ENCODE data around the gene KHDC1. TPM values are rescaled to one million over a fixed set of nuclear protein-coding genes. Genes with fewer than 3 reads are reported as not detected.
"Not testable (repeated sequence)": the region's sequence is repeated elsewhere in the genome, so short reads cannot be mapped to it uniquely, and the experiment has no call there.

KHDC1 gene
- total and polyA plus RNA-seq, 4 donors = 1.3 to 3.5 (median 2.5) TPM

DNA sequence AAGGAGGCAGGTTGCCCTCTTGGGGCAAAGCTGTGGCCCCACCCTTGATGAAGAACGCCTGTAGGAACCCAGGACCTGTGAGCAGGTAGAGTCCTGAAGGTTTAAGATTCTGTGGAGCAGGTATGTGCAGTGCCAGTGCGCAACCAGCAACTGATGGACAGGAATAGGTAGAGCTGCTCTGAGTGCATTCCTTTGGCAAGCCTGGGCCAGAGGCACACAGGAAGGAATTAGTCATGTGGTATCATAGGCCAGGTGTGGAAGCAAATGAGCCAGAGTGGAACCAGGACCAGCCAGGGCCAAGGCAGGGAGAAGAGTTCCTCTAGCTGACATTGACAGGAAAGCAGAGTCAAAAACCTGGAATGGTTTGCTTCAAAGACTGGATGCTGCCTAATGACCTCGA is 1.4 kb upstream of the KHDC1 start:
- Histone ChIP-seq H3K36me3 (ENCODE audit: control insufficient read depth in 4 of 4, insufficient read depth in 4 of 4, low read length in 4 of 4) (peaks cover 0 to 3% (median 1%) of the 10 kb centered on the region in 4 donors), H3K4me1 (ENCODE audit: control insufficient read depth in 5 of 5, insufficient read depth in 5 of 5, low read length in 5 of 5) (peaks cover 0 to 20% (median 5%) of the 10 kb centered on the region in 5 donors), H3K27ac (ENCODE audit: low read depth in 1 of 2, low read length in 1 of 2) (no peak overlapping the region), H3K9ac (ENCODE audit: insufficient read depth in 1 of 2, low read length in 2 of 2) (no peak overlapping the region), H3K27me3 (ENCODE audit: control insufficient read depth in 3 of 3, insufficient read depth in 3 of 3, low read length in 2 of 3) (no peaks in the 10 kb centered on the region), H3K9me3 (ENCODE audit: control insufficient read depth in 4 of 4, insufficient read depth in 3 of 4, low read length in 3 of 4) (no peaks in the 10 kb centered on the region), H3K4me3 (no peak overlapping the region)
- peak in 1 of 3 donors; percentile 11 for DNase-seq
- no peak for ATAC-seq (ENCODE audit: insufficient read depth, low FRiP score)
- TF ChIP-seq, protein P1, sequence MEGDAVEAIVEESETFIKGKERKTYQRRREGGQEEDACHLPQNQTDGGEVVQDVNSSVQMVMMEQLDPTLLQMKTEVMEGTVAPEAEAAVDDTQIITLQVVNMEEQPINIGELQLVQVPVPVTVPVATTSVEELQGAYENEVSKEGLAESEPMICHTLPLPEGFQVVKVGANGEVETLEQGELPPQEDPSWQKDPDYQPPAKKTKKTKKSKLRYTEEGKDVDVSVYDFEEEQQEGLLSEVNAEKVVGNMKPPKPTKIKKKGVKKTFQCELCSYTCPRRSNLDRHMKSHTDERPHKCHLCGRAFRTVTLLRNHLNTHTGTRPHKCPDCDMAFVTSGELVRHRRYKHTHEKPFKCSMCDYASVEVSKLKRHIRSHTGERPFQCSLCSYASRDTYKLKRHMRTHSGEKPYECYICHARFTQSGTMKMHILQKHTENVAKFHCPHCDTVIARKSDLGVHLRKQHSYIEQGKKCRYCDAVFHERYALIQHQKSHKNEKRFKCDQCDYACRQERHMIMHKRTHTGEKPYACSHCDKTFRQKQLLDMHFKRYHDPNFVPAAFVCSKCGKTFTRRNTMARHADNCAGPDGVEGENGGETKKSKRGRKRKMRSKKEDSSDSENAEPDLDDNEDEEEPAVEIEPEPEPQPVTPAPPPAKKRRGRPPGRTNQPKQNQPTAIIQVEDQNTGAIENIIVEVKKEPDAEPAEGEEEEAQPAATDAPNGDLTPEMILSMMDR (IDR thresholded peaks at IDR 0.05; ENCODE audit: control extremely low read depth, extremely low read depth) = no peak
- WGBS, 2 donors = 96% methylated on average over 3 of the region's 3 CpGs

DNA sequence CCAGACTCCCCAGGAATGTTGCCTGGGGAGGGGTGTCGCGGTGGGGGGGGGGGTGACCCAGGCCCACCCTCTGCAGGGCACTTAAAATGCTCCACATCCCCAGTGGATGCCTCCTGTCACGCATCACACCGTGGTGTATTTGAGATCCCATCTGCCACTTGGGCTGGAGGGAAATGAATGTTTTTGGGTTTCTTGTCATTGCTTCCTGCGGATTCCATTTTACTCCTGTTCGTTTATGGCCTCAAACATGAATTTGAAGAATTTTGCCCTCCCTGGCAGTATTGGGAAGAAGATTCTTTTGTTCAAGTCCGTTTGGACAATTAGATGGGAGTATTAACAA is 544 bp upstream of the KHDC1 start:
- peaks cover 0 to 20% (median 5%) of the 10 kb centered on the region in 5 donors for H3K4me1 ChIP-seq (ENCODE audit: control insufficient read depth in 5 of 5, insufficient read depth in 5 of 5, low read length in 5 of 5)
- WGBS, 2 donors = 19 to 26% methylated on average over 7 of the region's 7 CpGs
- H3K9me3 ChIP-seq (ENCODE audit: control insufficient read depth in 4 of 4, insufficient read depth in 3 of 4, low read length in 3 of 4) = no peaks in the 10 kb centered on the region
- peak overlapping the region; percentile 66 for H3K4me3 ChIP-seq
- H3K27me3 ChIP-seq (ENCODE audit: control insufficient read depth in 3 of 3, insufficient read depth in 3 of 3, low read length in 2 of 3) = no peaks in the 10 kb centered on the region
- DNase-seq (peak in 2 of 3 donors; percentile 17 to 30), ATAC-seq (ENCODE audit: insufficient read depth, low FRiP score) (no peak)
- peak overlapping the region; percentile 70 to 77 for H3K9ac ChIP-seq (ENCODE audit: insufficient read depth in 1 of 2, low read length in 2 of 2)
- TF ChIP-seq, protein P1 (IDR thresholded peaks at IDR 0.05; ENCODE audit: control extremely low read depth, extremely low read depth) = no peak
- peaks cover 0 to 3% (median 1%) of the 10 kb centered on the region in 4 donors for H3K36me3 ChIP-seq (ENCODE audit: control insufficient read depth in 4 of 4, insufficient read depth in 4 of 4, low read length in 4 of 4)
- no peak overlapping the region for H3K27ac ChIP-seq (ENCODE audit: low read depth in 1 of 2, low read length in 1 of 2)

DNA sequence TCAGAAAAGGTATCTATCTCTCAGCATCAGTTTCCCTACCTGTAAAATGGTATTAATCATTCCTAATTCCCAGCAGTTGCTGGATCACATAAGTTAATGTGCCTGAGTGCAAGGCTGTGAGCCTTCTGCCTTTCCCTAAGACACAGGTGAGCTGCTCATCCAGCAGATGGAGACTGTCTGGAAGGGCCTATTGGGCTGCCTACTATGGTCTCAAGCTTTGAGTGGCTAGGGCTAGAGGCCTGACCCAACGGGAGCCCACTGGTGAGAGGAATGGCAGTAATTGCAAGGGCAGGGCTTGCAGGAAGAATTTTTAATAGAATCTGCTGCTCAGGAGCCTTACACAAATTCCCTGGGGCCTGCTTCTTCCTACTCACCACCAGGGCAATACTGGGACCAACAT is 4.3 kb downstream of the KHDC1 start:
- DNase-seq (no peak), ATAC-seq (ENCODE audit: insufficient read depth, low FRiP score) (no peak)
- Histone ChIP-seq H3K9me3 (ENCODE audit: control insufficient read depth in 4 of 4, insufficient read depth in 3 of 4, low read length in 3 of 4) (no peaks in the 10 kb centered on the region), H3K9ac (ENCODE audit: insufficient read depth in 1 of 2, low read length in 2 of 2) (no peak overlapping the region), H3K36me3 (ENCODE audit: control insufficient read depth in 4 of 4, insufficient read depth in 4 of 4, low read length in 4 of 4) (no peaks in the 10 kb centered on the region), H3K4me1 (ENCODE audit: control insufficient read depth in 5 of 5, insufficient read depth in 5 of 5, low read length in 5 of 5) (peaks cover 0 to 9% (median 3%) of the 10 kb centered on the region in 5 donors), H3K4me3 (no peak overlapping the region), H3K27ac (ENCODE audit: low read depth in 1 of 2, low read length in 1 of 2) (no peak overlapping the region), H3K27me3 (ENCODE audit: control insufficient read depth in 3 of 3, insufficient read depth in 3 of 3, low read length in 2 of 3) (no peaks in the 10 kb centered on the region)
- 81 to 100% methylated on average over 1 of the region's 1 CpG for WGBS, 2 donors
- TF ChIP-seq, protein P1 (IDR thresholded peaks at IDR 0.05; ENCODE audit: control extremely low read depth, extremely low read depth) = no peak

DNA sequence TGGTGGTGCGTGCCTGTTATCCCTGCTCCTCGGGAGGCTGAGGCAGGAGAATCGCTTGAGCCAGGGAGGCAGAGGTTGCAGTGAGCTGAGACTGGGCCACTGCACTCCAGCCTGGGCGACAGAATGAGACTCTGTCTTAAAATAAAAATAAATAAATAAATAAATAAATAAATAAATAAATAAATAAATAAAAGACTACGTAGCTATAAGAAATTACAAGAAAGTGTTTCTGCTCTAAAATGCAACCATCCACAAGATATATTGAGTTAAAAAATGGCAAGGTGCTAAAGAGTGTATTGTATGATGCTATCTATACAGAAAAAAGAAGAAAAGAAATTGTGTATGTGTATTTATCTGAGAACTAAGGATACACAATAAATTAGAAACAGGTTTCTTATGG is 8.7 kb downstream of the KHDC1 start:
- H3K27ac ChIP-seq (ENCODE audit: low read depth in 1 of 2, low read length in 1 of 2); H3K4me3 ChIP-seq; H3K27me3 ChIP-seq (ENCODE audit: control insufficient read depth in 3 of 3, insufficient read depth in 3 of 3, low read length in 2 of 3); H3K9ac ChIP-seq (ENCODE audit: insufficient read depth in 1 of 2, low read length in 2 of 2); H3K36me3 ChIP-seq (ENCODE audit: control insufficient read depth in 4 of 4, insufficient read depth in 4 of 4, low read length in 4 of 4); ATAC-seq (ENCODE audit: insufficient read depth, low FRiP score); H3K4me1 ChIP-seq (ENCODE audit: control insufficient read depth in 5 of 5, insufficient read depth in 5 of 5, low read length in 5 of 5); DNase-seq; H3K9me3 ChIP-seq (ENCODE audit: control insufficient read depth in 4 of 4, insufficient read depth in 3 of 4, low read length in 3 of 4): not testable (repeated sequence)
- 96 to 98% methylated on average over 5 of the region's 5 CpGs for WGBS, 2 donors
